Erythroblast (primary cell): ENCODE data around the gene SPPL2B.

ENCODE experiments used
- GATA1 ChIP-seq: IDR thresholded peaks from 2 replicates; pipeline ENCODE4 v1.6.1; 2011; ENCODE audit warnings: low read depth, mild to moderate bottlenecking, control low read depth, low read length, moderate library complexity
- POLR2A ChIP-seq: IDR thresholded peaks from 2 replicates; pipeline ENCODE4 v1.6.1; 2011; ENCODE audit warnings: mild to moderate bottlenecking, low read length

- no peak for TF ChIP-seq POLR2A
- TF ChIP-seq GATA1, result no peak
Measured at GRCh38 chr19:2398735-2399305, 70.3 kb downstream of the SPPL2B start.
